HG03354 (cell line): Measurements from ENCODE around the gene ADGRG3.
"Not testable (repeated sequence)": the region's sequence is repeated elsewhere in the genome, so short reads cannot be mapped to it uniquely, and the experiment has no call there.

ENCODE experiments used
- ATAC-seq: cut with Tn5 transposase; IDR thresholded peaks from one replicate; pipeline ENCODE4 v1.9.1; 2021; ENCODE audit warnings: mild to moderate bottlenecking; ENCODE audit not compliant: unreplicated experiment, poor library complexity, severe bottlenecking

The ADGRG3 gene

GRCh38 chr16:57661510-57661909 lies 6.6 kb upstream of the ADGRG3 start:
- ATAC-seq, result no peak

DNA sequence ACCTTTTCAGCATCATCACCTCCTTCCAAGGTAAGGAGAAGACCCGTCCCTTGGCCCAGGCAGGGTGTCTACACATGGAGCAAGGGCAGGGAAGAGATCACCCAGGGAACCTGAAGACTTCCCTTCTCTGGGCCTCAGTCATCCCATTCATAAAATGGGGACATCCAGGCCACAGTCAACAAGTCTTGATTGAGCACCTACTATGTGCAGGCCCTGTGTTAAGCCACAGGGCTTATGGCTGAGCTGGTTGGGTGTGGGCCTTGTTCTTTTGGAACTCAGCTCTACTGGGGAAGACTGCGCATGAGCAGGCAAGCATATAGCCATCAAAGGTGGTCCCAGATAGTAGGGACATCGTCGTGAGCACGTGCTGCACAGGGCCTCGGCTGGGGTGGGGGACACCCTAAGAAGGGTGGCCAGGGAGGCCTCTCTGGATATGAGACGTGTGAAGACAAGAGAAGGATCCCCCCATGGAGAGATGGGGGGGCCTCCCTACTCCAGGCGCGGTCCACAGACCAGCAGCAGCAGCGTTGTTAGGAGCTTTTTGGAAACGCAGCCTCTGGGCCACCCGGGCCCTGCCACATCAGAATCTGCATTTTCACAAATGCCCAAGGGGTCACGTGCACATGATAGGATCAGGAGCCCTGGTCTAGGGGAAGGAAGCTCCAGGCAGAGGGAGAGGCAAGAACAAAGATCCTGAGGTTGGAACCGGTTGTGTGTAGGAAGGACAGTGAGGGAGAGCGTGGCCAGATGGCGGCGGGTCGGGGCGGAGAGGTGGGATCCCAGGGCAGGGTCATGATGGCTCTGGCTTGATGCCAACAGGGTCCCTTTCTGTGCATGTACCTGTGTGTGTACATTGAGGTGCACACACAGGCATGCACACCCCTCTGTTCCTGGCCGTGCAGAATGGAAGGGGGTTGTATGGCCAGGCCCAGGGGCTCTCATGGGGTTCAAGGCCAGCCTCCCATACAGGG lies 5.9 kb upstream of the ADGRG3 start:
- ATAC-seq, result no peak

DNA sequence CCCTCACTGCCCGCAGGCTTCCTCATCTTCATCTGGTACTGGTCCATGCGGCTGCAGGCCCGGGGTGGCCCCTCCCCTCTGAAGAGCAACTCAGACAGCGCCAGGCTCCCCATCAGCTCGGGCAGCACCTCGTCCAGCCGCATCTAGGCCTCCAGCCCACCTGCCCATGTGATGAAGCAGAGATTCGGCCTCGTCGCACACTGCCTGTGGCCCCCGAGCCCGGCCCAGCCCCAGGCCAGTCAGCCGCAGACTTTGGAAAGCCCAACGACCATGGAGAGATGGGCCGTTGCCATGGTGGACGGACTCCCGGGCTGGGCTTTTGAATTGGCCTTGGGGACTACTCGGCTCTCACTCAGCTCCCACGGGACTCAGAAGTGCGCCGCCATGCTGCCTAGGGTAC lies 4.7 kb upstream of the ADGRG3 start:
- ATAC-seq, result no peak

DNA sequence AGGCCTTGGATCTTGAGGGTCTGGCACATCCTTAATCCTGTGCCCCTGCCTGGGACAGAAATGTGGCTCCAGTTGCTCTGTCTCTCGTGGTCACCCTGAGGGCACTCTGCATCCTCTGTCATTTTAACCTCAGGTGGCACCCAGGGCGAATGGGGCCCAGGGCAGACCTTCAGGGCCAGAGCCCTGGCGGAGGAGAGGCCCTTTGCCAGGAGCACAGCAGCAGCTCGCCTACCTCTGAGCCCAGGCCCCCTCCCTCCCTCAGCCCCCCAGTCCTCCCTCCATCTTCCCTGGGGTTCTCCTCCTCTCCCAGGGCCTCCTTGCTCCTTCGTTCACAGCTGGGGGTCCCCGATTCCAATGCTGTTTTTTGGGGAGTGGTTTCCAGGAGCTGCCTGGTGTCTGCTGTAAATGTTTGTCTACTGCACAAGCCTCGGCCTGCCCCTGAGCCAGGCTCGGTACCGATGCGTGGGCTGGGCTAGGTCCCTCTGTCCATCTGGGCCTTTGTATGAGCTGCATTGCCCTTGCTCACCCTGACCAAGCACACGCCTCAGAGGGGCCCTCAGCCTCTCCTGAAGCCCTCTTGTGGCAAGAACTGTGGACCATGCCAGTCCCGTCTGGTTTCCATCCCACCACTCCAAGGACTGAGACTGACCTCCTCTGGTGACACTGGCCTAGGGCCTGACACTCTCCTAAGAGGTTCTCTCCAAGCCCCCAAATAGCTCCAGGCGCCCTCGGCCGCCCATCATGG lies 4.0 kb upstream of the ADGRG3 start:
- ATAC-seq, result no peak

GRCh38 chr16:57664662-57665025 lies 3.5 kb upstream of the ADGRG3 start:
- no peak for ATAC-seq

- no peak for ATAC-seq
These were observed 2.6 kb upstream of the ADGRG3 start for GRCh38 chr16:57665541-57665940.

DNA sequence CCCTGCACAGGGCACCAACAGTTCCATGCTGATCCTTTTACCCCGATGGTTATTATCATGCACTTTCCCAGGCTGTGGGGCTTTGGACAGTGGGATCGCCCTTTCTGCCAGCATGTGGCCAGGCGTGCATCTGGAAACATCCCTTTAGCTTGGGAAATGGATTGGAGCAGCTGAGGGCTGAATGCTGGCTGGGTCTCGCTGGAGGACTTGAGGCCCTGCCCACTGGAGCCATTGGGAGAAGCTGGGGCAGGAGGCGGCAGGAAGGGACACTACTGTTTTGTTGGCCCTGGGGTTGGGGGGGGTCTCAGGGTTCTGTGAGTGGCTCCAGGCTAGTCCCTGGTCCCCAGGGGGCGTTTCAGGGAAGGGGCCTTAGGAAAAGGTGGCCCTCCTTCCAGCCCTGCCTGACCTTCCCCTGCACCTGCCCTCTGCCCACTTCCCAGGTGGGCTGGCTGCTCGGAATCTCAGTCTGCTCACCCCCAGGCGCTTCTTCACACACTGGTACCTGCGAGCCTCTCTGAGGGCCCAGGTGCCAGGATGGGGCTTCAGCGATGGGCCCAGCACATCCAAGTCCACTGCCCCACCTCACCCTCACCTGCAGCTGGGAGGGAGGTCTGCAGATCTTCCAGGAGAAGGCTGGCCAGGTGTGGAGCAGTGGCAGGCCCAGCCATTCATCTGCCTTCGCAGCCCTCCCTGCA lies 1.6 kb upstream of the ADGRG3 start:
- ATAC-seq, result no peak

DNA sequence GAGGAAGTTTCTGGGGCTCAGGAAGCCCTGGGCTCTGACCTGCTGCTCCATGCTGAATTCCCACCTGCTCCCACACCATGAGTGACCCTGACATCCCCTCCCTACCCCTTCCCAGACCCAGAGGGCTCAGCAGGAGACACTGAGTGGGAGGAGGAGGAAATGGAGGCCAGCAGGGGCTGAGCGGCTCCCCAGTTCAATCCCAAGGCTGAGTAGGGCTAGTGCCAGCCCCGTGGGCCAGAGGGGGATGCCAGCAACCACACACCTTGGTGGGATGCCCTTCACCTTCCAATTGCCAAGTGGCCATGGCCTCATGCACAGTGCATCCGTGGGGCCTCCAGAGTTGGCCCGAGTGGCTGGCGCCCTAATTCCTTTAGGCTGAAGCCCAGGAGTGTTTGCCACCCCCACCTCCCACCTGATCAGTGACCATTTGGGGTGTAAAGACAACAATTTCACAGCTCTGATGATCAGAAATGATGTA lies 1.0 kb upstream of the ADGRG3 start:
- no peak for ATAC-seq

DNA sequence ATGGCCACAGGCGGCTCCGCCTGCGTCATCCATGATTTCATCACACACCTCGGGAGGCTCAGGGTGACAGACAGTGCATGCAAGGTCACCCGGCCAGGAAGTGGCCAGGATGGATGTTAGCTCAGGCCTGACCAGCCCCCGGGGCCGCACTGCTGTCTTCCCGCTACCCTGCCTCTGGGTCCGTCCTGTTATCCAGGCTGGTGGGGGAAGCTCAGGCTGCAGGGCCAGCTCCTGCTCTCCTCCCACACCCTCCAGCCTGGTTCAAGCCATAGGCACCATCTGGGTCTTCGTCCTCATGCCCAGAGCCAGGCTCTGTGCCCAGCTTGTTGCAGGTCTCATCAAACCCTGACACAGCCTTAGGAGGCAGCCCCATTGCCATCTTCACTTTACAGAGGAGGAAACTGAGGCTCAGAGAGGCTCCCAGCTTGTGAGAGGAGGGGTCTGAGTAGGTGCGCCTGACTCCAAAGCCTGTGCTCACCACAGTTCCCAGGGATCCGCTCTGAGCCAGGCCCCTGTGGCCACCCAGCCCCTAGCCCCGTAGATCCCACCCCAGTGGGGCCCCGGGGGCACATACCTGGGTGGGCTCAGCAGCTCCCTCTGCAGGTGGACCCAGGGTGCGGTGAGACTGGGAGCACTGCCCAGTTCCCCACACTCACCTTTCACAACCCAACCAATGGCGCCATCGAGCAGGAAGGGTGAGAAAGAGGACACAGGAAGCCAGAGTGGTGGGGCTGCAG lies 412 bp upstream of the ADGRG3 start:
- no peak for ATAC-seq

- no peak for ATAC-seq
These were observed 747 bp downstream of the ADGRG3 start for GRCh38 chr16:57668630-57669475.

GRCh38 chr16:57669476-57670162 lies 1.5 kb downstream of the ADGRG3 start:
- ATAC-seq, result no peak

DNA sequence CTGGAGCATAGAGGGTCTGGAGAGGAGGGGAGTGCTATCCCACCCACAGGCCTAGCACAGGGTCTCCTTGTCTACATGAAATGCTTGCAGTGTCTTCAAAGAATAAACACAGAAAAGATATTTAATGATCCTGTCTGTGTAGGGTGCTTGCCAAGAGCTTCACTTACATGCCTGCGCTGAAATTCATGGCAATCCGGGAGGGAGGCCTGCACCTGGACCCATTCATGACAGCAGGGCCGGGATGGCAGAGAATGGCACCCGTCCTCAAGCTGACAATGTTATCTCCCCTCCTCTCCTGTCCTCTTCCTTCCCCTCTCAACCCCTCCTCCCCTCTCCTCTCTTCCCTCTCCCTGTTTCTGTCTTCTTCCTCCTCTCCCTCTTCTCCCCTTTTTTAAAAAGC lies 2.1 kb downstream of the ADGRG3 start:
- no peak for ATAC-seq

DNA sequence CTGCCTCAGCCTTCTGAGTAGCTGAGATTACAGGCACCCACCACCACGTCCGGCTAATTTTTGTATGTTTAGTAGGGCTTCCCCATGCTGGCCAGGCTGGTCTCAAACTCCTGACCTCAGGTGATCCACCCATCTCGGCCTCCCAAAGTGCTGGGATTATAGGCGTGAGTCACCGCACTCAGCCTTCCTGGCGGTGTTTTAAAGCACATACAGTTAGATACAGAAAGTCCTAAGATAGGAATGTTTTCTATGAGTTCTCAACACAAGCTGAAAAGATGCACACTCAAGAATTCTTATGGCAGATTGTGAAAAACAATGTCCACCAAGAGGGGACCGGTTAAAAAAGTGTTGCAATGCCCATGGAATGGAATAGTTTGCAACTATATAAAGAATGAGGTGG lies 3.3 kb downstream of the ADGRG3 start:
- ATAC-seq, result not testable (repeated sequence)

DNA sequence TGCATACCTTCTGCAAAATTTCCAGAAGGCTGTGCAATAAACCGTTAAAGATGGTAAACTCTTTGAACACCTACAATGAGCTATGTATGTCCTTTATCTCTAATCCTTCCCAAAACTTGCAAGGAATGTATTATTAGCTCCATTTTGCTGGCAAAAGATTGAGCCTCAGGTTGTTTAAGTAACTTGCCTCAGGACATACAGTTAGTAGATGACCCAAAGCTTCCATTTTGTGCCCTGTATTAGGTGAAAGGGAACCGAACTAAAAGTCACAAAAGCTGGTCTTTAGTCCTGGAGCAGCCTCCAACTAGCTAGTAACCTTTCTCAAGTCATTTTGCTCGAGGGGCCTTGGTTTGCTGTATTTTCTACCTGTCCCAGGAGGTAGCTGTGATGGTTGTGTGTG lies 4.3 kb downstream of the ADGRG3 start:
- no peak for ATAC-seq

- ATAC-seq, result no peak
These were observed 4.7 kb downstream of the ADGRG3 start for GRCh38 chr16:57672824-57673223.

- ATAC-seq, result no peak
These were observed 7.8 kb downstream of the ADGRG3 start for GRCh38 chr16:57675741-57676551.

GRCh38 chr16:57676553-57677085 lies 8.5 kb downstream of the ADGRG3 start:
- ATAC-seq, result no peak
